Measurements from ENCODE around the gene ITM2B.

Gene ITM2B

DNA sequence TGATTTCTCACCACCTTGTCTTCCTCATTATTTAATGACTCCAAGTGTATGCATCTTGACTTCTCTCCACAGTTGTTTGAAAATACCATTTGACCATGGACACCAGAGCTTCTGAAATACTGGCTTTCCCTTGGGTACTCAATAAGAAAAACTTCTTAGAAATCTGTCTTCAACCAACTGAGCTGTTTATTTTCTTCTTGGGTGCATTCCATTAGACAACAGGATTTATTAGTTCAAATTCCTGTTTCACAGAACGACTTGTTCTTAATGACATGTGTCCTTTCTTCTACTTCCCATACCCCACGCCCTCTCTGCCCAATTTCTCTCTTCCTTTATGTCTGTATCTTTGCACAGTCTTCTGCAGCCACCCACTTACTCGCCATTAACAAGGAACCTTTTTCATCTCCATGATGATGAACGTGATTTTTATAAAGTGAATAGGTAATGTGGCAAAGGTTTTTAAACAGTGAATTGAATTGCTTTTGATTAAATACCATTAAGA lies 11.3 kb upstream of the ITM2B start:
- Histone ChIP-seq H3K27me3 (ENCODE audit: low read length) (no peaks in the 10 kb centered on the region), H4K20me1 (ENCODE audit: low read depth, low read length) (no peaks in the 10 kb centered on the region), H3K4me2 (ENCODE audit: low read depth, low read length, poor library complexity, severe bottlenecking) (no peak overlapping the region), H3K9me2 (replicated peaks; ENCODE audit: insufficient read depth, low read length) (no peaks in the 10 kb centered on the region), H3F3A (ENCODE audit: insufficient read depth) (no peaks in the 10 kb centered on the region), H3K9me3 (ENCODE audit: insufficient read depth, low read length) (no peaks in the 10 kb centered on the region), H3K79me2 (ENCODE audit: insufficient read depth, low read length) (no peaks in the 10 kb centered on the region), H3K4me3 (ENCODE audit: insufficient read depth, low read length, poor library complexity, severe bottlenecking) (no peak overlapping the region), H3K9ac (ENCODE audit: low read length) (no peak overlapping the region), H2AFZ (ENCODE audit: low read depth, low read length, severe bottlenecking) (no peak overlapping the region), H3K27ac (ENCODE audit: low read depth, low read length) (no peak overlapping the region), H3K36me3 (ENCODE audit: low read length) (no peaks in the 10 kb centered on the region)
- no peak for TF ChIP-seq EZH2phosphoT487 (conservative IDR thresholded peaks at IDR 0.05; ENCODE audit: low read length)
- TF ChIP-seq CTCF (IDR thresholded peaks at IDR 0.05; ENCODE audit: insufficient read depth, low read length, poor library complexity, severe bottlenecking), result no peak

- Histone ChIP-seq H3K9ac (ENCODE audit: low read length) (no peak overlapping the region), H3K27me3 (ENCODE audit: low read length) (no peaks in the 10 kb centered on the region), H2AFZ (ENCODE audit: low read depth, low read length, severe bottlenecking) (no peak overlapping the region), H3K4me2 (ENCODE audit: low read depth, low read length, poor library complexity, severe bottlenecking) (no peak overlapping the region), H3F3A (ENCODE audit: insufficient read depth) (no peaks in the 10 kb centered on the region), H3K79me2 (ENCODE audit: insufficient read depth, low read length) (no peaks in the 10 kb centered on the region), H3K36me3 (ENCODE audit: low read length) (no peaks in the 10 kb centered on the region), H3K4me3 (ENCODE audit: insufficient read depth, low read length, poor library complexity, severe bottlenecking) (no peak overlapping the region), H4K20me1 (ENCODE audit: low read depth, low read length) (no peaks in the 10 kb centered on the region), H3K27ac (ENCODE audit: low read depth, low read length) (no peak overlapping the region), H3K9me3 (ENCODE audit: insufficient read depth, low read length) (no peaks in the 10 kb centered on the region), H3K9me2 (replicated peaks; ENCODE audit: insufficient read depth, low read length) (no peaks in the 10 kb centered on the region)
- TF ChIP-seq EZH2phosphoT487 (conservative IDR thresholded peaks at IDR 0.05; ENCODE audit: low read length), result no peak
- TF ChIP-seq CTCF (IDR thresholded peaks at IDR 0.05; ENCODE audit: insufficient read depth, low read length, poor library complexity, severe bottlenecking), result no peak
These were observed 10.4 kb upstream of the ITM2B start for GRCh38 chr13:48222358-48223301.

- no peak overlapping the region for H3K4me2 ChIP-seq (ENCODE audit: low read depth, low read length, poor library complexity, severe bottlenecking)
- H3K27ac ChIP-seq (ENCODE audit: low read depth, low read length), result no peak overlapping the region
- no peak overlapping the region for H3K9ac ChIP-seq (ENCODE audit: low read length)
- no peaks in the 10 kb centered on the region for H3K36me3 ChIP-seq (ENCODE audit: low read length)
- H3F3A ChIP-seq (ENCODE audit: insufficient read depth), result no peaks in the 10 kb centered on the region
- H2AFZ ChIP-seq (ENCODE audit: low read depth, low read length, severe bottlenecking), result no peak overlapping the region
- no peaks in the 10 kb centered on the region for H3K79me2 ChIP-seq (ENCODE audit: insufficient read depth, low read length)
- no peaks in the 10 kb centered on the region for H3K9me3 ChIP-seq (ENCODE audit: insufficient read depth, low read length)
- H3K27me3 ChIP-seq (ENCODE audit: low read length), result no peaks in the 10 kb centered on the region
- no peaks in the 10 kb centered on the region for H3K9me2 ChIP-seq (replicated peaks; ENCODE audit: insufficient read depth, low read length)
- H4K20me1 ChIP-seq (ENCODE audit: low read depth, low read length), result no peaks in the 10 kb centered on the region
- H3K4me3 ChIP-seq (ENCODE audit: insufficient read depth, low read length, poor library complexity, severe bottlenecking), result no peak overlapping the region
- TF ChIP-seq CTCF (IDR thresholded peaks at IDR 0.05; ENCODE audit: insufficient read depth, low read length, poor library complexity, severe bottlenecking) (no peak), EZH2phosphoT487 (conservative IDR thresholded peaks at IDR 0.05; ENCODE audit: low read length) (no peak)
These were observed 8.3 kb upstream of the ITM2B start for GRCh38 chr13:48224701-48225100.

All from SU-DHL-6 (cell line).